Measurements from ENCODE around the gene ZFP90.

ZFP90 gene

DNA sequence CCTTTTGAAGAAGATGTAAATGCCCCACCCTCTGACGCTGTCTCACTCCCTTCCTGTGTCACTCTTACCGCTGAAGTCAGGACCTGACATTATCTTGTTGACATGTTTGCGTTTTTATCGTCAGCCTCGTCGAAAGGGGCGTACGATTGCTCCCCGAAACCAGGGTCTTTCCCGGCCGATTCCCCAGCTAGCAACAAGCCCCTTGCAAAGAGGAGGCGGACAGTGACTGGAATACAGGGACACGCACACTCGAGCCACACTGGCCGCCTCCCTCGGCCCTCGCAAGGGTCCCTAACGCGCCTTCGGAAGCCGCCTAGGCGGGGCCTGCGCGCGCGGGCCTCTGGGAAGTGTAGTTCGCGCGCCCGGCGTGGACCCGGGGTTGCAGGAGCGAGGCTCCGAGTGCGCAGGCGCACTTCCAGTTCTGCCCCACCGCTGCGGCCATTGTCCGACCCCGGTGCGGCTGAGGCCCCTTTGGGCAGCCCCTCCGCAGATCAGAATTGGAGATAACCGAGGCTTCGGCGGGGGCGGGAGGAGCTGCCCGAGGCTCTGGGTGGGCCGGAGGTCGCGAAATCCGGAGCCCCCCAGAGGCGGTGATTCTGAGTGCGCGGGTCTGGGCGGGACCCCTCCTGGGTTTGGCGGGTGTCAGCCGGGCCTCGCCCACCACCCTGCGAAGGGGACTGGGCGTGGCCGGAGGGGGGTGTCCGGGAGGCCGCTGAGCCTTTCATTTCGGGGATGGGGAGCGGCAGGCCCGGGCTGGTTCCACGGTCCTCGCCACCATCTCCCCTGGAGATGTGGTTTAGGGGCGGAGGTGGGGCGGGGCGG is at the start of gene ZFP90:
ZFP90 (plus strand) TSS at position 412 of the 822 bp plus-strand sequence. CDS start 502 bp downstream, outside the sequence.
- peak; percentile 90 for DNase-seq (ENCODE audit: extremely low read depth, insufficient read length)
- TF ChIP-seq CTCF (IDR thresholded peaks at IDR 0.05; ENCODE audit: insufficient read depth, low read length, poor library complexity, severe bottlenecking) = no peak
- H3K4me3 ChIP-seq (replicated peaks; ENCODE audit: low read depth, low read length) = peak within 1 kb of the TSS; percentile 87
- no peaks in the 10 kb centered on the region; the same call in 1 of the 2 replicates for H3K36me3 ChIP-seq (ENCODE audit: control insufficient read depth, insufficient read depth, low read length)
- no peaks in the 10 kb centered on the region for H3K27me3 ChIP-seq (replicated peaks; ENCODE audit: control insufficient read depth, insufficient read depth, low read length)

DNA sequence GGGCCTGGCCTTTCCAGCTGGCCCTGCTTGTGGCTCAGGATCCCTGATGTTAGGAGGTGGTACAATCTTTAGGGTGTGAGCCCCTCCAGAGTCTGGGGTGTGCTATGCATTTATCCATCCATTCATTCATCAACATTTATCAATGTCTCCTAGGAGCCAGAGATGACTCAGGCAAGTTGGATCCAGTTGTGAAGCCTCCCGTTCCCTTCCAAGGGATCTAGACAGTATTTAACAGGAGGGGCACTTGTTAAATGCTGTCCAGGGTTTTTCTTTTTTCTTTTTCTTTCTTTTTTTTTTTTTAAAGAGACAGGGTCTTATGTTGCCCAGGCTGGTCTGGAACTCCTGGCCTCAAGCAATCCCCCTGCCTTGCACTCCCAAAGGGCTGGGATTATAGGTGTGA is 48.7 kb upstream of the ZFP90 start:
- Histone ChIP-seq H3K4me3 (replicated peaks; ENCODE audit: low read depth, low read length) (no peak overlapping the region), H3K36me3 (ENCODE audit: control insufficient read depth, insufficient read depth, low read length) (no peaks in the 10 kb centered on the region), H3K27me3 (replicated peaks; ENCODE audit: control insufficient read depth, insufficient read depth, low read length) (no peaks in the 10 kb centered on the region)
- no peak for TF ChIP-seq CTCF (IDR thresholded peaks at IDR 0.05; ENCODE audit: insufficient read depth, low read length, poor library complexity, severe bottlenecking)
- DNase-seq (ENCODE audit: extremely low read depth, insufficient read length) = no peak

DNA sequence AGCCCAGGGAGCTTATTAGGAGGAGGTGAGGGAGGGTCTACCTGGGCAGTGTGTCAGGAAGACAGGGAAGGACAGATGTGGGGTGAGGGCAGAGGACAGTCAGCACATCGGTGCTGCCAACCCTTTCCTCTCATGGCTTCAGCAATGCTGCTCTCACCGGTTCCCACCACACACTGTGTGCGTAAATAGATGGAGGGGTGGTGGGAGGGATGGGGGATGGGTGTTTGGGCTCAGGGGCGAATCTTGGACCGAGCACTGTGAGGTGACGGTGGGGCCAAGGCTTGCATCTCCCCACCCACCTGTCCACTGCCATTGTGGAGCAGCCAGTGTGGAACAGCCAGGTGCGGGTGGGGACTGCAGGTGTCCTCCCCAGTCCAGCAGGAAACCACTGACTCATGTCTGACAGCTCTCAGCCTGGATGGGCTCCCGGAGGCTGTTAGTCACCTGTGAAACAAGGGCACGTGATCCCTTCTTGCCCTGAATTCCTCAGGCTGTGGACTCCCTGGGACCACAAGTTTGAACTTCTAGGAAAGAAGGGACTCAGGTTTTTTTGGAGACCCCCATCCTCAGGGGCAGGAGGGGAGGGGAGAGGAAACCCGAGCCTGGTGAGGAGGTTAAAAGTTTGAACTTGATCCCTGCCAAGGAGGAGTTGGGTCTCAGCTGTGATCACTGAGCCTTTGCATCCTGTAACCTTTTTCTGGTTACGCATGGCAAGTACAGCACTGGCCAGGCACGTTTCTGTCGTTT is 48.1 kb upstream of the ZFP90 start:
- H3K4me3 ChIP-seq (replicated peaks; ENCODE audit: low read depth, low read length) = no peak overlapping the region
- peak; percentile 39 for DNase-seq (ENCODE audit: extremely low read depth, insufficient read length)
- H3K36me3 ChIP-seq (ENCODE audit: control insufficient read depth, insufficient read depth, low read length) = no peaks in the 10 kb centered on the region
- TF ChIP-seq CTCF (IDR thresholded peaks at IDR 0.05; ENCODE audit: insufficient read depth, low read length, poor library complexity, severe bottlenecking) = no peak
- no peaks in the 10 kb centered on the region for H3K27me3 ChIP-seq (replicated peaks; ENCODE audit: control insufficient read depth, insufficient read depth, low read length)

DNA sequence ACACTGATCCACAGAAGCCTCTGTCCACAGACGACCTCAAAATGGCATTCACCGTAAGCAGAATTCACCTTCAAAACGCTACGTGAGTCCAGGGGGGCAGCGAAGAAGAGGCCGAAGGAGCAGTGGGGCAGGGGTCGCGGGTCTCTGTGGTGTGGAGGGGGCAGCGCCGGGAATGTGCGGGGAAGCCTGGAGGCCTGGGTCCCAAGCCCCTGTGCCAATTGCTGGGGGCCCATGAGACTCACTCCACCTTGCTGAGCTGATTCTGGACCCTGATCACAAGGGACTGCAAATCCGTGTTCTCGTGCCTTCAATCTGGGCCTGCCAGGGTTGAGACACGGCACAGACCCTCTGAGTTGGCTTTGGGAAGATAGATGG is 47.5 kb upstream of the ZFP90 start:
- no peak overlapping the region for H3K4me3 ChIP-seq (replicated peaks; ENCODE audit: low read depth, low read length)
- H3K27me3 ChIP-seq (replicated peaks; ENCODE audit: control insufficient read depth, insufficient read depth, low read length) = no peaks in the 10 kb centered on the region
- no peak for TF ChIP-seq CTCF (IDR thresholded peaks at IDR 0.05; ENCODE audit: insufficient read depth, low read length, poor library complexity, severe bottlenecking)
- DNase-seq (ENCODE audit: extremely low read depth, insufficient read length) = no peak
- no peaks in the 10 kb centered on the region for H3K36me3 ChIP-seq (ENCODE audit: control insufficient read depth, insufficient read depth, low read length)

DNA sequence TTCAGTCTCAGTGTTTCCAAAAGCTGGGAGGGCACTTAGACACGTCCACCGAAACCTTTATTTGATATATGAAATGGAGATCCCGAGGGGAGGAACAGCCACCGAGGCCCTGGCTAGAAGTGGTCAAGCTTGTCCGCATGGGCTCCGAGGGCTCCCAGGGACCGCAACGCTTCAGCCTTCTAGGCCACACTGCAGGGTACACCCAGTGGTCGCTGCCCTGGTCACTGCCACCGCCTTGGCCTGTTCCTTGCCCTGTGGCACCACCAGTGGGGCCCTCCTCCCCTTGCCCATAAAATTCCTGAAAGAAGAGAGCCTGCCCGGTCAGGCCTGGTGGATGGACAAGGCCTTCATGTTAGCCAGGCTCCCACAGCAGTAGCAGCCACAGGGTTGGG is 46.9 kb upstream of the ZFP90 start:
- TF ChIP-seq CTCF (IDR thresholded peaks at IDR 0.05; ENCODE audit: insufficient read depth, low read length, poor library complexity, severe bottlenecking) = no peak
- Histone ChIP-seq H3K4me3 (replicated peaks; ENCODE audit: low read depth, low read length) (no peak overlapping the region), H3K36me3 (ENCODE audit: control insufficient read depth, insufficient read depth, low read length) (no peaks in the 10 kb centered on the region), H3K27me3 (replicated peaks; ENCODE audit: control insufficient read depth, insufficient read depth, low read length) (no peaks in the 10 kb centered on the region)
- no peak for DNase-seq (ENCODE audit: extremely low read depth, insufficient read length)

Data from GM06990 (cell line).